Stimulated activated CD4-positive, alpha-beta T cell treated with anti-CD3 and anti-CD28 coated beads, Interleukin-2, amount 100 ng/mL, for 4 hours (primary cell): ENCODE results near the gene YIPF2.
"Not testable (repeated sequence)": the region's sequence is repeated elsewhere in the genome, so short reads cannot be mapped to it uniquely, and the experiment has no call there.

Experiments
- DNase-seq: peaks from one replicate; pipeline ENCODE4 v3.0.0-alpha.2; 2020; ENCODE audit warnings: low read depth

The YIPF2 gene

DNA sequence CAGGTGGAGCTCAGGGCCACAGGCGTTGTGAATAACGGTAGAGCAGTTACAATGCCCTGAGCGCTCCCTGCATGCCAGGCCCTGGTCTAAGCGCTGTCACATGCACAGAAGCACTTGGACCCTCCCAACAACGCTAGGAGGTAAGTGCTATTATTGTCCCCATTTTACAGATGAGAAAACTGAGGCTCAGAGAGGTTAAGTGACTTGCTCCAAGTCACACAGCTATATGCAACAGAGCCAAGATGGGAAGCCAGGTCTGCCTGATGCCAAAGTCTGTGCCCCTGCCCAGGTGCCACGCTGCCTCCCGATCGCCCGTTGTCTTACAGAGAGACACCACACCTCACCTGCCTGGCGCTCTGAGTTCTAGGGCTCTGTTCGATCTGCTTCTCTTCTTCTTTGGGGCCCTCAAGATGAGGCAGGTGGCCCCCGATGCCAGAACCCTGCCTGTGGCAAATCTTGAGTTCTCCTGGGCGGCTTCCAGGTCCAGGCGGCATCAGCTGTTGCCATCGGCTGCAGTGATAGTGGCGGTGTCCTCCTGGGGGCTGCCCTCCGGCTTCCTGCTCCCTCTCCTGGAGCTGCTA, 20.0 kb downstream of the YIPF2 start:
- no peak for DNase-seq

GRCh38 chr19:10907925-10908324, 20.5 kb downstream of the YIPF2 start:
- DNase-seq = no peak

DNA sequence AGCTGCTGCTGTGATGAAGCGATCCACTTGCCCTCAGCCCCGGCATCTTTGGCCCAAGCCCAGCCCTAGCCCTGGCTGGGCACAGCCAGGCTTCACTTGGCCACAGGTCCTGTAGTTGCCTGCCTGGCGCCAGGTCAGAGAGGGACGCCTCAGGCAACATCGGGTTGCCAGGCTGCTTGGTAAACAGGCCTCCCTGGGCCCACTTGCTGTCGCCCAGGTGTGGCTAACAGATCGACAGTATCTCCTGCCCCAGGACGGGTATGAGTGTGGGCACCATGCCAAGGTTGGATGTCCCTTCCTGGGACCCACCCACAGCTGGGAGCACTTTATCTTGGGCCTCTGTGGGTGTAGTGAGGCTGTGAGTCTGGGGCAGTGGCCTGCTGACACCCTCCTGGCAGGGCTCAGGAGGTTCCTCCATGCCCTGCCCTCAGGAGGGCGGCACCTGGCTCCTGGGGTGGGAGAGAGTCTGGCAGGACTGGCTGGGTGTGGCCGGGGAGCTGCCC, 29.2 kb downstream of the YIPF2 start:
- no peak for DNase-seq

GRCh38 chr19:10898633-10899032, 29.8 kb downstream of the YIPF2 start:
- no peak for DNase-seq

DNA sequence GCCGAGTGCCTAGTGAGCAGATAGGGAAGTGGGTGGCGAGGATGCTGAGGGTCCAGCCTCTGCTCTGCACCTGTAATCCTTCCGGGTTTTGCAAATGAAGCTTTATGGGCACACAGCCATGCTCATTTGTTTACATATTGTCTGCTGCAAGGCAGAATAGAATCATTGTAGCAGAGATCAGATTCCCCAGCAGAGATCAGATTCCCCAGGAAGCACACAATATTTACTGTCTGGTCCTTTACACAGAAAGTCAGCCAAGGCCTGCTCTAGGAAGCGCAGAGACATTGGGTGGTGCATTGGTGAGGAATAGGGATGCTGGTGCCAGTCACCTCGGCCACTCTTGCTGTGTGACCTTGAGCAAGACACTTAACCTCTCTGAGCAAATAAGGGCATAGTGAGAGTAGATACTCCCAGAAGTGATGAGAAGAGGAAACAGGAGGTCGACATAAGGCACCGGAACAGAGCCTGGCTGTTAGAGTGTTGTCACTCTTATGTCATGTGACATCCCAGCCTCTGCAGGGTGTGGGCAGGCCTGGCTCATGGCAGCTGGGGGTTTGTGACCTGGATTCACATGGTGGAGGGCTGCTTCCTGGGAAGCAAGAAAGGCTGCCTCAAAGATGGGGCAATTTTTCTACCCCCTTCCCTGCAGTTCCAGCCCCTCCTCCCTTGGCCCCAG, 31.4 kb downstream of the YIPF2 start:
- no peak for DNase-seq

GRCh38 chr19:10895920-10896319, 32.5 kb downstream of the YIPF2 start:
- DNase-seq = no peak

DNA sequence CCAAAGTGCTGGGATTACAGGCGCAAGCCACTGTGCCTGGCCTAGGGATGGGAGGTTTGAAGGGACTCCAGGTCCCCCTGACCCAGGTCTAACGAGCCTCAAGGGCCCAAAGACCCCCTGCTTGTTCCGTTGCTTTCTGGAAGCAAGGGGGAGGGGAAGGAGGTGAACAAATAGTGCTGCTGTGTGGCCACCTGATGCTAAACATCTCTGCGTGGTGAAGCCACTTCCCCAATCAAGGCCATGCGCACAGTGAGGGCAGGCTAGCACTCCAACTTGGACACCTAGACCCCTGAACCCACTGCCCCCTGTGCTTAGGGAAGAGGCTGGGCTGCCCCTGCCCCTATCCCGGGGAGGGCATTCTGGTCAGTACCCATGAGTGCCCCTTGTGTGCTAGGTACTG, 33.1 kb downstream of the YIPF2 start:
- DNase-seq = no peak

- DNase-seq = no peak
Observed at GRCh38 chr19:10894911-10895213, 33.6 kb downstream of the YIPF2 start.

DNA sequence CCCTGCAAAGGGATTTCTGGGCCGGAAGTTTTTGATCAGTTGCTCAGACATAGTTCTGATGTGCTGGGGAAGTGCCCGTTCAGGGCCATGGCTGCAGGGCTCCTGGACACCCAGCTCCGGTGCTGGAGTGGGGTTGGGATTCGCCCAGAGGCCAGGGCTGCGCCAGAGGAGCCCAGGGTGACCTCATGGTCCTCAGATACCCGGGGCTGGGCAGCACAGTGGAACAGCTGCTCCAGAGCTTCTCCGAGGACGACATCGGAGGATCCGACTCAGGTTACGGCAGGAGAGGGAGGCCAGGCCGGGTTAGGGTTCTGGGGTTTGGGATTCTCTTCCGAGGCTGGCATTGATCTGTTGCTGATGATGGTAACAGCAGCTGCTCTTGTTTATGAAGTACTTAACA, 36.2 kb downstream of the YIPF2 start:
- no peak for DNase-seq

- DNase-seq = no peak
Observed at GRCh38 chr19:10891405-10892086, 36.9 kb downstream of the YIPF2 start.

- no peak for DNase-seq
Observed at GRCh38 chr19:10889880-10890279, 38.6 kb downstream of the YIPF2 start.

DNA sequence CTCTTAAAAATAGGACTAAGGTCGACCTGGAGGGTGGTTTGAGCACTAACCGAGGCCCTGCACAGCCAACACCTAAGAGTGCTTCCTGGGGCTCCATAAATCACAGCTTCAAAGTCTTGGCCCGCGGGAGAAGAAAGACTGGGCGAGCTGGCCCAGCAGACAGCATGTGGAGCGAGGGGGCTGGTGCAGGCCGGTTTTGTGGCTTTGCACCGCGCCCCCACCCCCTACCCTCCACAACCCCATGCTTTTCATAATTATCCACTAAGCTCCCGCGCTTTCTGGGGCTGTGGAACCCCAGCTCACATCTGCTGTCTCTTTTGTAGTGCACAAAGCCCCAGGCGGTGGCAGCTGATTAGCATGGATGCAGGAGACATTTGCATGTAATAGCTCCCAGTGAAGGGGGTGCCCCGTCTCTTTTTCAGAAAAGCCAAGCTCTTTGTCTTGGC, 40.0 kb downstream of the YIPF2 start:
- DNase-seq = no peak

DNA sequence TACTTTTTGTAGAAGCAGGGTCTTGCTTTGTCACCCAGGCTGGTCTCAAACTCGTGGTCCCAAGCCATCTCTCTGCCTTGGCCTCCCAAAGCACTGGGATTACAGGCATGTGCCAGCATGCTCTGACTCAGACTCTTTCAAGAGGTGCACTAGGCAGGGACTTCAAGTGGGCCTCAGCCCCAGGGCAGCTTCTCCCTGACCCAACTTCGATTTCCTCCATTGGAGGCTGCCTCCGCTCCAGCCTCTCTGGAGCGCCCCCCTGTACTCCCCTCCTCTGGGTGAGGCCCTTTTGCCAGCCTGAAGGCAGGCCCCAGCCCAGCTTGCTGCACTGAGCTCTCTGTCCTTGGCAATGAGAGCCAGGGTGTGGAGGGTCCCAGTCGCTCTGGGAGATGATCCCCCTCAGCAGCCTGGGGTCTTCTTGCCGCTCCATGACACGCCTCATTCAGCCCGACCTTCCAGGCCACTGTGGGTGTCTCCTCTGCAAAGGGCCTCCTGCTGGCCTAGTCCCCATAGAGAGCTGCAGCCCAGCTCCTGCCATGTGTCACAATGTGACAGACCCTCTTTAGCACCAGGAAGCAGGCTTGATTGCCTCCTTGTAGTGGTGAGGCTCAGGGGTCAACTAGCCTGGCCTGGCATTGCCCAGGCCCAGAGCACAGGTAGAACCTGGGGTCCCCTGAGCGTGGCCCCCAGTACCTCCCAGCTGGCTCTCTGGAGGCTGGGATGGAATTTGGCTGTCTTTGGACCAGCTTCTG, 40.6 kb downstream of the YIPF2 start:
- no peak for DNase-seq

GRCh38 chr19:10885201-10886169, 43.0 kb downstream of the YIPF2 start:
- no peak for DNase-seq

- DNase-seq = no peak
Observed at GRCh38 chr19:10884274-10884673, 44.2 kb downstream of the YIPF2 start.

- DNase-seq = no peak
Observed at GRCh38 chr19:10882108-10882457, 46.4 kb downstream of the YIPF2 start.

- no peak for DNase-seq
Observed at GRCh38 chr19:10881403-10882107, 46.9 kb downstream of the YIPF2 start.

- DNase-seq = no peak
Observed at GRCh38 chr19:10878253-10878652, 50.2 kb downstream of the YIPF2 start.

DNA sequence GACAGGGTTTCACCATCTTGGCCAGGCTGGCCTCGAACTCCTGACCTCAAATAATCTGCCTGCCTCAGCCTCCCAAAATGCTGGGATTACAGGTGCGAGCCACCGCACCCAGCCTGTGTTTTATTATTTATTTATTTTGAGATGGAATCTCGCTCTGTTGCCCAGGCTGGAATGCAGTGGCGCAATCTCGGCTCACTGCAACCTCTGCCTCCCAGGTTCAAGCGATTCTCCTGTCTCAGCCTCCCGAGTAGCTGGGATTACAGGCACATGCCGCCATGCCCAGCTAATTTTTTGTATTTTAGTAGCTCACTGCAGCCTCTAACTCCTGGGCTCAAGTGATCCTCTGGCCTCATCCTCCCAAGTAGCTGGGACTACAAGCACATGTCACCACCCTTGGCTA, 50.8 kb downstream of the YIPF2 start:
- DNase-seq = not testable (repeated sequence)

GRCh38 chr19:10876459-10877240, 51.8 kb downstream of the YIPF2 start:
- DNase-seq = no peak
